Right hindlimb (tissue), 1 donor: Measurements from ENCODE around the gene AMDHD1.
"Not testable (repeated sequence)": the region's sequence is repeated elsewhere in the genome, so short reads cannot be mapped to it uniquely, and the experiment has no call there.

ENCODE experiments used
- DNase-seq: peaks from one replicate; pipeline ENCODE4 v3.0.0-alpha.2; 2018

Gene AMDHD1

DNA sequence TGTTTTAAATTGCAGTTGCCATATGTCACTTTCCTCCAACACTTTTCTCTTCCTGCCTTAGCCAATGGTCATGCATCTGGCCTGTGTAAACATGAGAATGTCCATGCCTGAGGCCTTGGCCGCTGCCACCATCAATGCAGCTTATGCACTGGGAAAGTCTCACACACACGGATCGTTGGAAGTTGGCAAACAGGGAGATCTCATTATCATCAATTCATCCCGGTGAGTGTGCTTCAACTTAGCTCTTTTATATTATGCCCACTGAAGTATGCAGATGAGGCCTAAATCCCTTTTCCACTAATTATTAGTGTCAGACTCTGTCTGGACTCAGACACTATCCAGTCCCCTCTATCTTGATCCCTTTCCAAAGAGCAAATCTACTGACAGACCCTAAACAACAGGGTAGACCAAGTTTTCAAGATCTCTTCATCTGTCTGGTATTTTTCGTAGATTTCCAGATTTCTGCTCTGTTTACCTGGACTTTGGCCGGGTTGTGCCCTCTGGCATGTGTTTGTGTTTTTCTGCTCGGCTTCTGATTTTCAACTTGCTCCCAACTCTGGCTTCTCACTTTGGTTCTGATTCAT is 23.2 kb downstream of the AMDHD1 start:
- no peak for DNase-seq

DNA sequence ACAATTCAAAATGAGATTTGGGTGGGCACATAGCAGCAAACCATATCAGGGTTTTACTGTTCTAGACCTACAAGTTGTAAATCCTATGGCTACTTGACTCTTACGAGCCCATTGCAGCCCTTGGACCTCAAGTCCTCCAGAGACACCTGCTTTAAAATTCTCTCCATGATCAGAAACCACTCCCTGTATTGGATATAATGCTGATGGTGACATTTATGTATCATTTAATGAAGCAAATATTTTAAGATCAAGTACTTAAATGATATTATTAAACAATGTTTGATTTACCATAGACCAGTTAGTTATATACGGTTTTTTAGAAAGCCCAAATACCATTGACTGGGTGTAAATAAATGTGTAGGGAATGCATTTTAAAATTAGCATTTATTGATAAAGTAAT is 24.2 kb downstream of the AMDHD1 start:
- DNase-seq = no peak

DNA sequence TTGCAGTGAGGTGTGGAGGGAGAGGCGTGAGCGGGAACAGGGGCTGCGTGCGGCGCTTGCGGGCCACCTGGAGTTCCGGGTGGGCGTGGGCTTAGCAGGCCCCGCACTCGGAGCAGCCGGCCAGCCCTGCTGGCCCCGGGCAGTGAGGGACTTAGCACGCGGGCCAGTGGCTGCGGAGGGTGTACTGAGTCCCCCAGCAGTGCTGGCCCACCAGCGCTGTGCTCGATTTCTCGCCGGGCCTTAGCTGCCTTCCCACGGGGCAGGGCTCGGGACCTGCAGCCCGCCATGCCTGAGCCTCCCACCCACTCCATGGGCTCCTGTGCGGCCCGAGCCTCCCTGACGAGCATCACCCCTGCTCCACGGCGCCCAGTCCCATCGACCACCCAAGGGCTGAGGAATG is 26.0 kb downstream of the AMDHD1 start:
- not testable (repeated sequence) for DNase-seq

DNA sequence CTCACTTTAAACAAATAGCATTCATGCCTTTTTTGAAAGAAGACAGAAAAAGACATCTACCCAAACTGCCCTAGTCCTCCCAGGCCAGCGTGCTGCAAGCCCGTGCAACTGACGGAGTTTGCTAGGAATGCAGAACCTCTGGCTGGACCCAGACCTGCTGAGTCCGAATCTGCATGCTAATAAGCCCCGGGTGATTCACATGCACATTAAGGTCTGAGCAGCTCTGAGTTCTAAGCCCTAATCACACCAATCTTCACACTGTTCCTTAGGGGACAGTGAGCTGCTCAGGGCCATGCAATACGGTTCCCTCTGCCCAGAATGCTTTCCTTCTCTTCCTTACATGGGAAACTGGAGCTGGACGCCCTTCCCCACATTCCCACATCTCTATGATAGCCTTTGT is 27.8 kb downstream of the AMDHD1 start:
- no peak for DNase-seq

DNA sequence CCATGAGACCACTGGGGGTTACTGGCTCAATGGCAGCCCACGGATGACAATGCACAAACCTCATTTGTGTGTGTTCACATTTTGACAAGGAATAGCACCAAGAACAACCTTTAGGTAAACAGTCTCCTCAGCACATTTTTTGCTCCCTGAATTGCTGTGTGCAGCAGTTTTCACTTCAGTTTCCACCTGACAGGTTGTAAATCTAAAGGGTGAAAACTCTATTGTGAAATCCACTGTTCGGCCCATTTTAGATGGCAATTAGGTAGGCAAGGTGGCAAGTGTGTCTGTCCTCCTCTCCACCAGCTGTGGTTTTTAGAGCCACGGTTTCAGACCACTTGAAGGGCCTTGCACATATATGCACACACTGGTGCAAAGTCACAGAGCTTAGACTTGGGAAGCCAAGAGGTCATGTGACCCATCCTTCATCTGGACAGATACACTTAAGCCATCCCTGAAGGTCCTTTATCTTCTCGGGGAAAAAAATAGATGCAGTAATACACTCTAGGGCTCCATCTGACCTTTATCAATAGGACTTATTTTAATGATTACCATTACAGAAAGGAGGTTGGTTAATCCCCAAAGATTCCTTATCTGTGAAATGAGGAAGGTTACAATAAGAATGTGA is 29.8 kb downstream of the AMDHD1 start:
- no peak for DNase-seq

DNA sequence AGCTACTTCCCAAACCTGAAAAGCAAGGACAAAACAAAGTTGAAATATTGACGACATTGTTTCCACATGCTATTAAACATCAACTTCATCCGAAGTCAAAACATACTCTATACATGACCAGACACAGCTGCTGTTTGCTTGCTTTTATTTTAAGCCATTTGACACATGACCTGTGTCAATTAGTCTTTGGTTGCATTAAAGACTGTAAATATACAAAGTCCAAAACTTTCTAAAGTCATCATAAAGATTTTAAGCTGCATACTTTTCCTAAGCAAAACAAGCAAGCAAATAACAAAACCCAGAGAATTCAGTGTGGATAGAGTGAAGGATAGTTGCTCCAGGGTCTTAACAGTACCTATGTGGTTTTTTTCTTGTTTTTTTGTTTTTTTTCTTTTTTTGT is 31.2 kb downstream of the AMDHD1 start:
- DNase-seq = no peak

DNA sequence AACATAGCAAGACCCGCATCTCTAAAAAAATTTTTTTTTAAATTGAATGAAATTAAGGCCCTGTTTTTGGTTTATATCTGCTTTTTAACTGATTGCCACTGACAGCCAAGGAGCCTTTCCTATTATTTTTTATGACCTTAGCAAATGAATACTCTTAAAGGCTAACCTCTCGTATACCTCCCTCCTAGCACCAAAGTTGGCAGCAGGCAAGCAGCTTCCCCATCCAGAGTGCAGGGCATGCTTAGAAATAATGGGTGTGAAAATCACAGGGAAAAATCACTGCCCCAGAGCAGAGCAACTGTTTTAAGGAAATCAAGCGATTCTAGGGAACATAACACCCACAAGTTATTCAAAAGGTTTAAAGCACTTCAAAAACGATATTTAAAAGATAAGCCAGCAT is 32.4 kb downstream of the AMDHD1 start:
- DNase-seq = no peak

DNA sequence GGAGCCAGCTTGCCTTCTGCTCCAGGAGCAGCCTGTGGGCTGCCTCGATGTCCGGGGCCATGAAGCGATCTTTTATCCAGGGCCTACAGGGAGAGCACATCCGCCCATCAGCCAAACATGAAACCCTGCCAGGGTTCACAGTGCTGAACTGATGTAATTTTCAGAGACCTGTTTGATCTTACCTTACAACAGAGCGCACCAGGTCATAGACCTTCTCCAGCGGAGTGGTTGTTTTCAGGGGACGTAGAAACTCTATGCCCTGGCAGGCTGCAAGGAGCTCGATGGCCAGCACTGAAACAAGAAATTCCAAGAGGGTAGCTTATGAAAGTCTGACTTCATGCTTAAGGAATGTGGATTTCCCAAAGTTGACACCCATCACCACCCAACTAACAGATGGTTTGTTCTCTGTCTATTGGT is 33.3 kb downstream of the AMDHD1 start:
- no peak for DNase-seq

DNA sequence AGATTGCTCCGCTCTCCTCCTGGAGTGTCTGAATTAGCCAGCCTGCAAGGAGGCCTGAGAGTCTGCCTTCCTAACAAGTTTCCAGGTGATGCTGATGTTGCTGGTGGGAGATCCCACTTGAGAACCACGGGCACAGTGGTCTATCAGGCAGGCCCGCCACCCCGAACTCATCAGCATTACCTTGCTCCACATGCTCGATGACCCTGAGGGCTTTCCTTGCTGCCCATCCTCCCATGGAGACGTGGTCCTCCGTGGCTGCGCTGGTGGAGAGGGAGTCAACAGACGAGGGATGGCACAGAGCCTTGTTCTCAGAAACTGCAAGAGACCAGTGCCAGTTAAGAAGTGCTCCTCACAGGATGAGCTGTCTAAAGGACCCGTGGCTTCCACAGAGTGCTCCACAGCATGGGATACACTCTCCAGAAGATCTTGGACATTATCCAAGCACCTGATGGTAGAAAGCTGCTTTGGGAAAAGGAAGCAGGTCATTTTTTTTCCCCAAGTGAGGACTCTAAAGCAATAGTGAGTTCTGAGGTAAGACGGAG is 34.7 kb downstream of the AMDHD1 start:
- DNase-seq = no peak

DNA sequence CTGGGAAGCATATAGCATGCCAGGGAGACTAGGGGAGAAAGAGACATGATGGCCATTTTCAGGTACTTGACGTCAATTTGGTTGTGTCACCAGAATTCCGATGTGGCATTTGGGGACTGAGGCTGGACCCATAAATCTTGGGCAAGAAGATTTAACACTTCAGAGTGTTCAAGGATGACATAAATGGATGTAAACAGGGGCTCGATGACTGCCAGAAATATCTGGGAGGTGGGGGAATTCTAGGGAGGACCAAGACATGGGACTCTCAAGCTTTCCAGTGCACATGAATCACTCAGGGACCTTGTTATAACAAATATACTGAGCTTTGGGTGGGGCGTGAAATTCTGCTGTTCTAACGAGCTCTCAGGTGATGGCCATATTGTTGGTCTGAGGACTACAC is 35.2 kb downstream of the AMDHD1 start:
- DNase-seq = no peak

DNA sequence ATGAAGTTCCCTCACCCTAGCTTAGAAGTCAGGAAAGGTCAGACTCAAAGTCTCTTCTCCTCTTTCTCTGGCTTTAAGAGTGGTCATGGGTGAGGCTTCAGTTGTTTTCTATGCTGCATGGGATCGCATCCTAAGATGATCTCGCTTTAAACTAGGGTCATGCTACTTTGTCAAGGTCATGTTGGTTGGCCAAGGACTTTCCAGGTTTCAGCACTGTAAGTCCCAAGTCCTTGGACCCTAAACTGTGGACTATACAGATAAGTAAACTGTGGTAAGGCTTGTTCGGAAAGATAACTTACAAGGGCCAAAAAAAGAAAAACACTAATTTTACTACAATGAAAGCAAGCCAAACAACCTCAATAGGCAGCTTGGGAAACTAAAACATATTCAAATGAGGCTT is 35.6 kb downstream of the AMDHD1 start:
- DNase-seq = no peak

DNA sequence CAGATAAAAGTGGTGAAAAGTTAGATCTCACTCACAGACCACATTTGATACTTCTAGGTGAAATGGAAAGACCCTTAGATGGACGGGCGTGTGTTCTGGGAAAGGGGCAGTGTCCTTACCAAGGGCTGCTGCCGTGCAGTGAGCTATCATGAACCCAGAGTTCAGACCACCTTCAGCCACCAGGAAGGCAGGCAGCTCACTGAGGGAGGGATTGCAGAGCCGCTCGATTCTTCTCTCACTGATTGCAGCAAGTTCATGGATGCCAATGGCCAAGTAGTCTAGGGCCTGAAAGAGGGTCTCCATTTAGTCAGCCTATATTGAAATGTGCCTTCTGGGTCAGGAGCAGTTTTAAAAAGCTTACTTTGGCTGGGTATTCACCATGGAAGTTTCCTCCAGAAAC is 37.3 kb downstream of the AMDHD1 start:
- DNase-seq = no peak

DNA sequence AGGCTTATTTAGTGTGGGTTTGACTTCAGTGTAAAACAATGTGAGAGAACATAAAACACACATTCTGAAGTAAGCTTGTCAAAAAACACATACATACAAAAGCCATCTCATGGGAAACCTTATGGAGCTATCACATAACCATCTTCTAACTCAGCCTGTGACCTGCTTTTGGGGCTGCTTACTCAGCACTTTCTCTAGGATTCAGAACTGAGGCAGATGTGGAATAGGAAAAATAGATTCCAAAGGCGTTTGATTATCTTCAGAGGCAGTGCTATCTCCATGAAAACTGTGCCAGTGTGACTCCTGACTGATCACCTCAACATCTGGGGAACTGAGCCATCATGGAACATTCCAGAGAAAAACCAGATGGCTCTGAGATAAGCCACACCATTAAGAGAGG is 39.5 kb downstream of the AMDHD1 start:
- DNase-seq = no peak

DNA sequence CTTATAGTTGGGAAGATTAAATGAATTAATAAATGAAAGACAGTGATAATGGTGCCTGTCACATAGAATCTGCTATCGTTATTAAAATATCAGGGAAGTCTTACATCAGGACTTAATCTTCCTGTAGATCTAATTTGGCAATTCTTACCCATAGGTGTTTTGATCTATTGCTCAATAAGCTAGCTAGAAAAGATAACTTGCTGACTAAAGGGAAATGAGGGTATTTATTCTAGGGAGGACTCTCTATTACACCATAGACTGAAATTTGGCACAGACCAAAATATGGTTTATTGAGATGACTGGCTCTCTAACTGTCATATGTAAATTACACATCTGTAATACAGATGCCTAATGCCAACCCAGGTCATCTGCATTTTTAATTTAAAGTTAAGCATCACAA is 41.6 kb downstream of the AMDHD1 start:
- DNase-seq = no peak

DNA sequence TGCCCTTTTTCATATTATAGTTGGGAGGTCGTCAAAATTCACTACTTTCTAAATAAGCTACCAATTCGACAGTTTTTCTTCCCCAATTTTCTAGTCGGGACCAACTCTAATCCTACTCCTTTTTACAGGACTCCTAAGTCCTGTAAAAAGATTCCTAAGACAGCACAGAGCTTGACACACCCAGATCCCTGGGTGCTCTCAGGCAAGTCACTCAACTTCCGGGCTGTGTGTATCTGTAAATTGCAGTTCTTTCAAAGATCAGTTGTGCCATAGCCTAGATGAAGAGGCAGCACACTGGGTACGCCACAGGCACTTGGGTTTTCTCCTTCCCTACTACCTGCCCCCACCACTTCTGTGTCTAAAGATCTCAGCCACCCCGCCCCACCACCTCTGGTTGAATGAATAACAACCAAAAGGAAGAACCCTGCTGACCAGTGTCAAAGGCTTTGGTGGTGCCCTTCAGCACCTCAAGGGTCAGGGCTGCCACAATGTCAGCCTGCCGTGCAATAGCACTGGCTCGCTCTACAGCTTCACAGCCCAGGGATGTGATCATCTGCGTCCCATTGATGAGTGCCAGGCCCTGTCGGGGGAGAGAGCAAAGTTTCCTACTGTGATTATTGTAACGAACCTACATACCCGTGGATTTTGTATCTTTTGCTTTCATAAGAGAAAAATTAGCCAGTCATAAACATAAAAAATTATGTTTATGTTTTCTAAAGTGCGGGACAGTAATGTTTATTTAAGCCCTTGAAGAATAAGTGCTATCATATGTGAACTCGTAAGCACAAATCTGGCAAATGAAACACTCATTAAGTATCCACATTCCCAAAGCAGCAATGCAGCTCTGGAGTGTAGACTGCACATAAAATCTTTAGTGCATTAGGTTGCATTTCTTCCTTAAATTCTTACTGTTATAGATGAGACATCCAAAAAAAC is 43.8 kb downstream of the AMDHD1 start:
- DNase-seq = no peak

DNA sequence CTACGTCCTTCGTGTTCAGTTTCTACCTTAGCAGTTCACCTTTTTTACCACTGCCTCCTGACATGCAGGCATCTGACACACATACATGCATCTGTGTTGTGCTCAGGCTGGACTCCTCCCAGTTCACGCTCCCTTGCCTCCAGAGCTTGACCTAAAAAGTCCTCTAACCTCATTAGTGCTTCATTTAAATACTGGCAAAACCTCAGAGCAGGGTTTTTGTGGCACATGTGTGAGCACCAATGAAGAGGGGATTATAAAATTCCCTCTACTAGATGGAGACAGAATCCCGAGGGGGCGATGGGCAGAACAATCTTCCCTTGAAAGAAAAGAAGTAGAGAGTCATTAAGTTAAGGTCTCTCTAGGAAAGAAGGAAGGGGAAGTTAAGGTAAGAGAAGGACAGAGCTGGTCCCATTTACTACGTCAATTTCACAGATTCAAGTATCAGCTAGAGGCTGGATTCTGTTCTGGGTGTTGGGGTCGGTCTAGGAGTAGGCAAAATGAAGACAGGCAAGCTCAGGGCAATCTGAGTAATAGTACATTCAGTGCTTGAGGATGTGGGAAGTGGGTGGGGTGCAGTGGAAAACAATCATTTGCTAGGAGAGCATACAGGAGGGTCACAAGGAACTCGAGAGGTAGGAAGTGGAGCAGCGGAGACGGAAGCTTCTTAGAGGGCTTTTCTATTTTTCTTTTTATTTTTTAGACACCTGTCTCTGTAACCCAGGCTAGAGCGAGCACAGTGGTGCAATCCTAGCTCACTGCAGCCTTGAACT is 45.6 kb downstream of the AMDHD1 start:
- no peak for DNase-seq

DNA sequence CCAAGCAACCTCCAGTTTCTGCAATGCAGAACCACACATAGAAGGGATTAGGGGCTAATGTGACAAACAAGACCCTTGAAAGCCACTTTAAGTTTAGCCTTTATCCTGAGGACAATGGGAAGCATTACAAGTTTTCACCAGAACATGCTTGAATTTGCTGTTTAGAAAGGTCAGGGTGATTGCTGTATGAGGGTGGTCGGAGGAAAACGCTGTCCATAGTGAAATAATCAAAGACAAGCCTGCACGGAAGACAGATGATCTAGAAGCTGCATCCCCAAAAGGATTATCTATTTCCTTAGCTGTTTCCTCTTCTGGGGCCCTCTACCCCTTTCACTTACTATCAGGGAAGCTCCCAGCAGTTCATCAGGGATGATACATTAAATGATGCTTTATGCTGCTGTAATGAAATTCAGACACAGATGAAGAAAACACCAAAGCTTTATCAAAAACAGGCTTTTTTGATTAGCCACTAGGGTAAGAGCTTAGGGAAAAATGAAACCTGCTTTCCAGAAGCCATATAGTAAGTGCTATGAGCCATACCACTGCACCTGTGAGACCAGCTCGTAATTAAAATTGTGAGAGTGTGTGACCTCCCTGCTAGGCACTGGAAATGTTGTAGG is 46.5 kb downstream of the AMDHD1 start:
- DNase-seq = no peak

DNA sequence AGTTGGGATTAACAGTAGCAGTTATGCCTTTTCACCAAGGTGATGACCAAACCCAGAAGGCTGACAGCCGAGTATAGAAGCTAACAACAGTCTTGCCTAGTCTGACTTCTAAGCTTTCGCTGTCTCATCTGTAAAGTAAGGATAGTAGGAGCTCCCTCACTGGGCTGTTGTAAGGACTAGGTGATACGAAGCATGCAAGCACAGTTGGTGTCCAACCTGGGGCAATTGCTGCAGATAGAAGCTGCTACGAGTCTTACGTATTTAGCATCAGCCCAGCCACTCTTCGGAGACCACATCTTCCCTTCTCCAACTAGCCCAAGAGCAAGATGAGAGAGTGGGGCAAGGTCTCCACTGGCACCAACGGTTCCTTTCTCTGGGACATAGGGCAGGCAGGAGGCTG is 47.0 kb downstream of the AMDHD1 start:
- DNase-seq = no peak

DNA sequence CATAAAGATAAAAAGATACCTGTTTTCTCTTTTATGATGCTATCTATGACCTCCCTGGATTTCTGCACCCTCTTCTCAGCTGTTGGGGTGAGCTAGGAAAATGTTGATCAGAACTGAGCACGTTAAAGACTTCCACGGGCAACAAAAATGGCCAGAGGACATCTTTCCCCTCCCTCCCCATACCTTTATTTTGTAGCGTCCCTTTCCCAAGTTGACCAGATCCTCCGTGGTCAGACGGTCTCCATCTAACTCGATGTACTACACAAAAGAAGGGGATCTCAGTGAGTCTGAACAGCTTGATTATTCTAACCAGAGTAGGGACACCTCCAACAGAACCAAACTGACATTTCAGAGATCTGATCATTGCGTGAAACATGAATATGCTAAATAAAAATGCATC is 50.8 kb downstream of the AMDHD1 start:
- DNase-seq = no peak

DNA sequence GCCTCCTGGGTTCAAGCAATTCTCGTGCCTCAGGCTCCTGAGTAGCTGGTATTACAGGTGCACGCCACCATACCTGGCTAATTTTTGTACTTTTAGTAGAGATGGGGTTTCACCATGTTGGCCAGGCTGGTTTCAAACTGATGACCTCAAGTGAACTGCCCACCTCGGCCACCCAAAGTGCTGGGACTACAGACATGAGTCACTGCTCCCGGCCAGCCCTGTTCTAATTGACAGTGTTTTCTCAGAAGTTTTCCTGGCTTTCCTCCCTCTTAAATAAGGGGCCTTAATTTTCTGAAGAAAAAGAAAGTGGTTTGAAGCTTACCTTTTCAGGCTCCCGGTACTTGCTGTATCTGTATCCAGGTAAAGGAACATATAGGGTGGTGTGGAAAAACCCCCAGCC is 51.3 kb downstream of the AMDHD1 start:
- DNase-seq = no peak

DNA sequence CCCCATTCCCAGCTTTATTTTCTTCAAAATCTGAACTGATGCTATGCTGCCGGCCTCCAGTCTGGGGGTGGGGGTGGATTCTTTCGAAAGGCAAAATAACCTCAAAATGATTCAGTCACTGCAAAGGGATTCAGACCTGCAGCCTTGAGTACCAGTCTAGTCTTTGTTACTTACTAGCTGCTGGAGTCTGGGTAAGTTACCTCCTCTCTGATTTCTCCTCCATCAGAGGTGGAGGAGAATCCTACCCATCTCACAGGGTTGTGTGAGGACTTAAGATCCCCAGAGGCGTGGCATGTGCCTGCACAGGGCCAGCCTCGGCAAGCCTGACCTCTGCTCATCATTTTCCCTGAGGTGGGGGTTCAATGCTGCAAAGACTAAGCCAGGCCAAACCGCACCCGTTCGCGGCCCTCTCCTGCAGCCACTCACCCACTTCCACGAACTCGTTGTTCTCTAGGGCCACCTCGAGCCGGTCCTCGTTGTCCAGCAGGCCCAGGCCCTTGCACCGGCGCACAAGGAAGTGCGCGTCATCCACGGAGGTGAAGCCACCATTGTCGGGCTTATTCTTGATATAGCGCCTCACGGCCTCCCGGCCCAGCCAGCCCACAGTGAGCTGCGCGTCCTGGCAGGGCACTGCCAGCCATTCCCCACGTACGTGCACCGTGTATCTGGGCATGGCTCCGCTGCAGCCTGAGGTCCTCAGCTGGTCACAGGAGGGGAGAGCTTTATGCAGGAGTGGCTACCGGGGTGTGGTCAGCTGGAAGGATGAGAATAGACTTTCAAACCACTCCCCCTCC is 52.3 kb downstream of the AMDHD1 start:
- no peak for DNase-seq
